Activated CD4-positive, CD25-positive, alpha-beta regulatory T cell (primary cell): ENCODE results near the gene SASS6.

ENCODE experiments used
- DNase-seq, 4 experiments: peaks; one replicate each; lab custom pipeline; 2025; lab: John Stamatoyannopoulos, UW

Gene SASS6

GRCh38 chr1:100109554-100110066 lies 23.1 kb downstream of the SASS6 start:
- DNase-seq = no peak

- no peak for DNase-seq
These were observed 25.0 kb downstream of the SASS6 start for GRCh38 chr1:100107696-100108095.

- no peak for DNase-seq
These were observed 31.2 kb downstream of the SASS6 start for GRCh38 chr1:100101564-100101963.

GRCh38 chr1:100100202-100100601 lies 32.5 kb downstream of the SASS6 start:
- DNase-seq = no peak

- no peak for DNase-seq
These were observed 42.3 kb downstream of the SASS6 start for GRCh38 chr1:100090471-100090870.

GRCh38 chr1:100089082-100089481 lies 43.6 kb downstream of the SASS6 start:
- no peak for DNase-seq

- DNase-seq = no peak
These were observed 45.3 kb downstream of the SASS6 start for GRCh38 chr1:100087396-100087795.

GRCh38 chr1:100080331-100080730 lies 52.4 kb downstream of the SASS6 start:
- DNase-seq = no peak

- DNase-seq = no peak
These were observed 55.2 kb downstream of the SASS6 start for GRCh38 chr1:100077531-100077930.

GRCh38 chr1:100076744-100077143 lies 56.0 kb downstream of the SASS6 start:
- DNase-seq = no peak

GRCh38 chr1:100076319-100076718 lies 56.4 kb downstream of the SASS6 start:
- no peak for DNase-seq

GRCh38 chr1:100075773-100076172 lies 57.0 kb downstream of the SASS6 start:
- DNase-seq = no peak

GRCh38 chr1:100074604-100075395 lies 57.9 kb downstream of the SASS6 start:
- DNase-seq = no peak

GRCh38 chr1:100073531-100073930 lies 59.2 kb downstream of the SASS6 start:
- no peak for DNase-seq

GRCh38 chr1:100070201-100070939 lies 62.4 kb downstream of the SASS6 start:
- DNase-seq = no peak

- DNase-seq = no peak
These were observed 66.8 kb downstream of the SASS6 start for GRCh38 chr1:100065969-100066227.

GRCh38 chr1:100065183-100065968 lies 67.4 kb downstream of the SASS6 start:
- no peak for DNase-seq

GRCh38 chr1:100061681-100062080 lies 71.0 kb downstream of the SASS6 start:
- DNase-seq = no peak

- no peak for DNase-seq
These were observed 79.0 kb downstream of the SASS6 start for GRCh38 chr1:100053727-100054126.

GRCh38 chr1:100053119-100053518 lies 79.6 kb downstream of the SASS6 start:
- no peak for DNase-seq

GRCh38 chr1:100051893-100052292 lies 80.8 kb downstream of the SASS6 start:
- no peak for DNase-seq

GRCh38 chr1:100051401-100051800 lies 81.3 kb downstream of the SASS6 start:
- no peak for DNase-seq

GRCh38 chr1:100050139-100050538 lies 82.6 kb downstream of the SASS6 start:
- no peak for DNase-seq
